ENCODE measurements around the gene CCDC134.

CCDC134 gene

GRCh38 chr22:41766476-41766875 lies 34.0 kb upstream of the CCDC134 start:
- TF ChIP-seq CTCF (IDR thresholded peaks at IDR 0.05; ENCODE audit: borderline replicate concordance, control extremely low read depth, extremely low read depth, insufficient read depth, missing control alignments): no peak
- no peak for DNase-seq (ENCODE audit: low spot score)
- in situ Hi-C loops (cut with MboI; ENCODE audit: low sequenced_read_pairs, unreplicated experiment): no loop called here

- DNase-seq (ENCODE audit: low spot score): no peak
- no peak for TF ChIP-seq CTCF (IDR thresholded peaks at IDR 0.05; ENCODE audit: borderline replicate concordance, control extremely low read depth, extremely low read depth, insufficient read depth, missing control alignments)
- in situ Hi-C loops (cut with MboI; ENCODE audit: low sequenced_read_pairs, unreplicated experiment): no loop called here
Measured at GRCh38 chr22:41768430-41768829, 32.0 kb upstream of the CCDC134 start.

- DNase-seq (ENCODE audit: low spot score): no peak
- in situ Hi-C loops (cut with MboI; ENCODE audit: low sequenced_read_pairs, unreplicated experiment): no loop called here
Measured at GRCh38 chr22:41770715-41771468, 29.6 kb upstream of the CCDC134 start.

GRCh38 chr22:41772198-41772597 lies 28.3 kb upstream of the CCDC134 start:
- no peak for DNase-seq (ENCODE audit: low spot score)
- in situ Hi-C loops (cut with MboI; ENCODE audit: low sequenced_read_pairs, unreplicated experiment): no loop called here
- TF ChIP-seq CTCF (IDR thresholded peaks at IDR 0.05; ENCODE audit: borderline replicate concordance, control extremely low read depth, extremely low read depth, insufficient read depth, missing control alignments): no peak

More at GRCh38 chr22:41770715-41771468, 29.6 kb upstream of the CCDC134 start:
- TF ChIP-seq CTCF (IDR thresholded peaks at IDR 0.05; ENCODE audit: borderline replicate concordance, control extremely low read depth, extremely low read depth, insufficient read depth, missing control alignments): no peak

- in situ Hi-C loops (cut with MboI; ENCODE audit: low sequenced_read_pairs, unreplicated experiment): no loop called here
- no peak for TF ChIP-seq CTCF (IDR thresholded peaks at IDR 0.05; ENCODE audit: borderline replicate concordance, control extremely low read depth, extremely low read depth, insufficient read depth, missing control alignments)
- no peak for DNase-seq (ENCODE audit: low spot score)
Measured at GRCh38 chr22:41772645-41773044, 27.8 kb upstream of the CCDC134 start.

GRCh38 chr22:41775338-41775737 lies 25.1 kb upstream of the CCDC134 start:
- no peak for DNase-seq (ENCODE audit: low spot score)
- in situ Hi-C loops (cut with MboI; ENCODE audit: low sequenced_read_pairs, unreplicated experiment): no loop called here
- no peak for TF ChIP-seq CTCF (IDR thresholded peaks at IDR 0.05; ENCODE audit: borderline replicate concordance, control extremely low read depth, extremely low read depth, insufficient read depth, missing control alignments)

Data from GM13976 (cell line).